Activated CD4-positive, CD25-positive, alpha-beta regulatory T cell treated with anti-CD3 and anti-CD28 coated beads, Interleukin-2, amount 50 U/mL, for 24 hours (primary cell): ENCODE data around the gene SUFU.
"Not testable (repeated sequence)": the region's sequence is repeated elsewhere in the genome, so short reads cannot be mapped to it uniquely, and the experiment has no call there.

Experiments
- ATAC-seq, 2 donors: fragments of 150-1000 bp; cut with Tn5 transposase; one replicate each; pipeline ENCODE4 v1.10.0; 2021; ENCODE audit warnings: mild to moderate bottlenecking in 1 of 2, moderate library complexity in 1 of 2

The SUFU gene

DNA sequence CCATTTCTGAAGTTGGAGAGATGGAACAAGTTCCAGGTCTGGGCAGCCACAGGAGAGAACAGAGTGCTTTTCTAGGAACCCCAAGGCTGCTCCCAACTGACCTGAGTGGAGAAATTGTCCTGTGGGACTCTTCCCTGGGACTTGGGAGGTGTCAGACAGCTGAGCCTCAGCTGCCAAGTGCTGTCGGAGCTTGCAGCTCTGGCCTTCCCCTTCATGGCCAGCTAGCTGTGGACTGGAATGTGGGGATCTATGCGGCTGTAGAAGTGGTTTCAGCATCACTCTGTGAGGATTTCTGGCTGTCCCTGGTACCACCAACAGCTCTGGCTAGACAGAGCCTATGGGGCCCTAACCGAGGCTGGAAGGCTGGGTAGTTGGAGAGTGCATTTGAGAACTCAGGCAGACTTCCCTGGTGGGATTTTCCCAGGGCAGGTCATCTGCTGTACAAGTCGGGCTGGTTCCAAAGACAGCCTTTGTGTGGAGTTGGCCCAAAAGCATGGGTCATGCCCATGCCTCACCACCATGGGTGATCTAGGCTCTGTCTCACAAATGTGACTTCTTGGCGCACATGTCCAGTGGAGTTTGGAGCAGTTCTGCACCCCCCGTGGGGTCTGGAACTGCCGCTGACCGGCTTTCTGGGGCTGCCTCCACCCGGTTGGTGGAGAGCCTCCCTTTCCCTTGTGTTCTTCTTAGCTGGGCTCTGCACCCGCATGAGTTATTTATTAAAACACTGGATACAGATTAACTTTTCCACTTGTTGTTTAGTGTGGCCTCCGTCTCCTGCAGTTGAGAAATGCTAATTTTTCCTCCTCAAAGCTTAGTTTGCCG, 10.9 kb downstream of the SUFU start:
- no peak for ATAC-seq

DNA sequence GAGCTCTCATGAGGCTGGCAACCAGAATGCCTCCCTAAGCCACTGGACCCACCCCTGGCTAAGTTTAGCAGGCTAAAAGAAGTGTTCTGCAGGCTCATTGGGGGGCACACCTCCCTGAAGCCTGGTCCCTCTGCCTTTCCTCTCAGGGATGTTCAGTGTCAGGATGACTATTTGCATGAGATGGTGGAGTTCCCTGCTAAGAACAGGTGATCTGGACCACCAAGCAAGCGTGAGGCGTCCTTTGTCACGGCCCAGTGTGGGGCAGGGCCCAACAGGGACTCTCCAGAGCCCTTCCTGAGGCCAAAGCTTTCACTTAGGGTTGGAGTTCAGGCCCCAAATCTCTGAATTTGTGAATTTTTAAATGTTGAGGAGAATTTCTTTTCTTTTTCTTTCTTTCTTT, 12.0 kb downstream of the SUFU start:
- no peak for ATAC-seq

DNA sequence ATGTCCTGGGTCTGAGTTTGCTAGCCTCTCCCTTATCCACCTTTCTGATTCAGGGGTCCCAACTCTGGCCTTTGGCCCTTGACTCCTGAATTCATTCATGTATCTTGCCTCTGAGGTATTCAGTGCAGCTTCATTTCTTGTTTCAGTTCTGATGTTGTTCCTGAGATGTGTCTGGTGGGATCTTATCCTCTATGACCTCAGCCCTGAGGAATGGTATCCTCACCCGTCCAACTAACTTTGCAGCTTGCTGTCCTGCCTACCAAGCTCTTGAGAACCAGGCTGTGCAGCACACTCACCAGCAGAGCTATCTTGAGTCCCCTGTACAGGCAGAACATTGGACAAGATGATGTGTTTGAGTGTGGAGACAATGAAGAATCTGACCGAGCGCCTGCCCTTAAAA, 13.8 kb downstream of the SUFU start:
- ATAC-seq: no peak

DNA sequence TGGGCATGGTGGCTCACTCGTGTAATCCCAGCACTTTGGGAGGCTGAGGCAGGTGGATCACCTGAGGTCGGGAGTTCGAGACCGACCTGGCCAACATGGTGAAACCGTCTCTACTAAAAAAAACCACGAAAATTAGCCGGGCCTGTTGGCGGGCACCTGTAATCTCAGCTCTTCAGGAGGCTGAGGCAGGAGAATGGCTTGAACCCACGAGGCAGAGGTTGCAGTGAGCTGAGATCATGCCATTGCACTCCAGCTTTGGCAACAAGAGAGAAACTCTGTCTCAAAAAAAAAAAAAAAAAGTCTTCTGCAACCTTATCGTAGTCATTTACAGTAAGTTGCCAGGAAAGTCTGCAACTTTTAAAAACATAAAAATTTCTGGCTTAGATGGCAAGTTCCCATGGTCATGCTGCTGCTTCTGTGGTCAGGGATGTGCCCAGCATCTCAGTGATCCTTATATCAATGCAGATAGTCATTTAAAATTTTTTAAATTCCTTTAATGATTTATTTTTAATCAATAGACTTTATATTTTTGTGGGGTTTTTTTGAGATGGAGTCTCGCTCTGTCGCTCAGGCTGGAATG, 15.6 kb downstream of the SUFU start:
- no peak for ATAC-seq

DNA sequence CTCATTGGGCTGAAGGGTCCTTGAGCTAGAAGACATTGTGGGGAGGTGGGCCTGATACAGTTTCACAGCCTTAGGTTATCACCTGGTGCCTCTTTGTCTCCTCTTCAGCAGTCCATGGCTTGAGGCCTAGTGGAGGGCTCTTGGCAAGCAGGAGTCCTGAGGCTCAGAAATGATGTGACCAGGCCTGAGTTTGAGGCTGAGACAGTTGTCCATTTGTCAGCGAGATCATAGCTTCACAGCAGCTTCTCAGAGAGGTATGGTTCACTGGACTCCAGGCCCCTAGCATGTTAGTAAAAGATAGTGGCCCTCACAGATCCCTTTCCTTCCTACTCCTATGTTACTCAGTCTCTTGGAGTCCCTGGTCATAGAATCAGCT, 19.1 kb downstream of the SUFU start:
- ATAC-seq: no peak

DNA sequence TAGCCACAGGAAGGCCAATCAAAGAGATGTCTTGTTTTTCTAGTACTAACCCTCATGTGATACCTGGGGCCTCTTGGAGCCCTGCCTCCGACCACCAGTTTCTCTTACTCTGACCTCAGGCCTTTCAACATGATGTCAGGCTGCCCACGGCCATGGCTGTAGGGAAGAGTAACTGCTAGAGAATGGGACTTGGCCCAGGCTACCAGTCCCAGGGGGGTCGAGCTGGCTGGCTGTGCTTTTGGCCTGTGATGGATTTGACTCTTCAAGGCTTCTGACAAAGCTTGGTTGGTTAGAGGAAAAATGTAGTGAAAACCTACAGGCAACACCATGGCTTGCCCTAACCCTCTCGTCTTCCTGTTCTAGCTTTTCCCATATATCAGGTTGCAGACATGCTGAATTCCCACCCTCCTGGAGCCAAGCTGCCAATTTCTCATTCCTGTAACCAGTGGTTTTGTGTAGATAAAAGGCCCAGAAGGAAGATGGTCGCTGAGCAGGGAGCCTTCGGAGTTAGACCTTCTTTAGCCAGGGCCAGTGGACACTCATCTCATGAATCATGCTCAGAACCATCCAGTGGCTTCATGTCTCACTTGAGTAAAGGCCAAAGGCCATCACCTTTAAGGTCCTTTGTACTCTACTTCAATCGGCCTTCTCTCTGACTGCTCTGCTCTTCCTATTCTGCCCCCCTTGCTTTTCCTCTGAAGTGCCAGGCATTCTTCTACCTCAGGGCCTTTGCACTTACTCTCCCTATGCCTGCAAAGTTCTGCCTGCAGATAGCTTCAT, 19.7 kb downstream of the SUFU start:
- ATAC-seq: no peak

DNA sequence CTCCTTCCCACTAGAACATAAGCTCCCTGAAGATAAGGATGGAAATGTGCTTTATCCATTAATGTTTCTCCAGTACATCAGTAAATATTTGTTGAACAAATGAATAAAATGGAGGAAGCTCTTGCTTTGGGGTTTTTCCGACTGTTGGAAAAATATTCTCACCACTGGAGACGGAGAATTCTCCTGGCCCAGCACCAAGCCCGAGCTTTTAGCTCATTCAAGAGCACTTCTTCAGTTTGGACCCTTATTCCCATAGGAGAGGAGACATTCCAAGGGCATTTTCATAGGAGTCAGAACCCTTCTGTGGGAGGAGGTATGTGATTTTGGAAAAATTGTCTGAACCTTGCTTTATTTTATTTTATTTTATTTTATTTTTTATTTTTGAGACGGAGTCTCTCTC, 21.0 kb downstream of the SUFU start:
- ATAC-seq: no peak

DNA sequence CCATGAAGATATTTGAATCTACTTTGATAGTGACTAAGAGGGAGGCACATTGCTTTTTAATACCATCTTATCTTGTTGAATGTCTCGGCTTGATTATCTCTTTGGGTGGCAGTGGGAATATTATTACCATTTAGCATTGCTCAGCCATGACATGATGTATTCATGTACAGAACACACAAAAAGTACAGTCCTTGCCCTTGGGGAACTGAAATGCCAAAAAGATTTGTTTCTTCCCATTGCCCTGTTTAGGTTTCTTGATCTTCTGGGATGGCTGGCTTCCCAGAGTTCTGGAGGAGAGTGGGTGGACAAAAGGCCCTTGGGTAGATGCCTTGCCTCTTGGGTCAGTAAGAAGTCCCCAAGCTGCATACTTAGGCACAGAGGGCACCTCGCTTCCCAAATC, 23.8 kb downstream of the SUFU start:
- ATAC-seq: no peak

DNA sequence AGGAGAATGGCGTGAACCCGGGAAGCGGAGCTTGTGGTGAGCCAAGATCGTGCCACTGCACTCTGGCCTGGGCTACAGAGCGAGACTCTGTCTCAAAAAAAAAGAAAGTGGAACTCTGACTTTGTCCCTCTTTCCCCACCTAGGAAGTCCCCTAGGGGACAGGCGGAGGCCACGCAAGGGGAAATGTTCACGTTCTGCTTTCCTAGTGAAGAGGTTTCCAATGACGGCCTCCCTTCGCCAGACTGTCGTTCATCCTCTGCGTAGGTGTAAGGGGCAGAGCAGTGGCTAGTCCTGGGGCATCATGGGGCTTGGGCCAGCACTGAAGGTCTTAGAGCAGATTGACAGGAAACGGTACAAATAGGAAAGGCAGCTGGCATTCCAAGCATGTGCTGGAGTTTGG, 30.6 kb downstream of the SUFU start:
- ATAC-seq: no peak

DNA sequence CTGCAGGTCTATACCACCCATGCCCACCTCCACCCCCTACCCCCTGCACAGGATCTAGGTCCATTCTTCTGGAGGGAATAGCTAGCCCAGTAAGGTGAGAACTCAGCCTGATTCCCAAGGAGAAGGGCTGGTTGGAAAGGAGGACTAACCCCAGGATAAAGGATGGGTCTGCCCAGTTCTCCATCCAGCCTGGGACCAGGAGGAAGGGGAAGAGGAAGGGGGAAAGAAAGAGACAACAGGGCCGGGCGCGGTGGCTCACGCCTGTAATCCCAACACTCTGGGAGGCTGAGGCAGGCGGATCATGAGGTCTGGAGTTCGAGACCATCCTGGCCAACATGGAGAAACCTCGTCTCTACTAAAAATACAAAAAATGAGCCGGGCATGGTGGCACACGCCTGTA, 31.2 kb downstream of the SUFU start:
- not testable (repeated sequence) for ATAC-seq

DNA sequence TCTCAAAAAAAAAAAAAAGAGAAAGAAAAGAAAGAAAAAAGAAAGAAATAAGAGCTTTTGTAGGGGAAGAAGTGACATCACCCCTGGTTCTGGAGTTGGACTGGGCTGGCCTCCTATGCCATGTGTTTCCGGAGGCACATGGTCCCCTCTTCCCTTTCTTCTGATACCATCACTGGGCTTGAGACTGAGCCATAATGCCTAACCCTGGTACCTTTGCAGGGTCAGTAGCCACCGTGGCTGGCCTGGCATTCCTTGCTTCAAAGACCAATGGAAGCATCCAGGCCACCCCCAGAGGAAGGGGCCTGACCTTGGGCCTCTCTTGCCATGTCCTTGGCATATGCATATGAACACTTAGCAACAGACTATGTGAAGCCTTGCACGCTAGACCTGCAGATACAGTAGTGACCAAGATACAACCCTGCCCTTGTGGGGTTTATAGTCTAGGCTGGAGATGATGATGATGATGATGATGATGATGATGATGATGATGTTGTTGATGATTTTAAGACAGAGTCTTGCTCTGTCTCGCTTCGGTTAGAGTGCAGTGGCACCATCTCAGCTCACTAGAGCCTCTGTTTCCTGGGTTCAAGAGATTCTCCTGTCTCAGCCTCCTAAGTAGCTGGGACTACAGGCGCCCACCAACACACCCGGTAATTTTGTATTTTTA, 31.8 kb downstream of the SUFU start:
- no peak for ATAC-seq

DNA sequence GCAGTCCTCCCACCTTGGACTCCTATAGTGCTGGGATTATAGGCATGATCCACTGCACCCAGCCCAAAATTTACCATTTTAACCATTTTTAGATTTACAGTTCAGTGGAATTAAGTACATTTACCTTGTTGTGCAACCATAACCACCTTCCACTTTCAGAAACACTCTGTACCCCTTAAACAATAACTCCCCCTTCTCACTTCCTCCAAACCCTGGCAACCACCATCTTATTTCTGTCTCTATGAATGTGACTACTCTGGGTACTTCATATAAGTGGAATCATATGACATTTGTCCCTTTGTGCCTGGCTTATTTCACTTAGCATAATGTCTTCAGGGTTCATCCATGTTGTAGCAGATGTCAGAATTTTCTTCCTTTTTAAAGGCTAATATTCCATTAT, 33.6 kb downstream of the SUFU start:
- no peak for ATAC-seq

DNA sequence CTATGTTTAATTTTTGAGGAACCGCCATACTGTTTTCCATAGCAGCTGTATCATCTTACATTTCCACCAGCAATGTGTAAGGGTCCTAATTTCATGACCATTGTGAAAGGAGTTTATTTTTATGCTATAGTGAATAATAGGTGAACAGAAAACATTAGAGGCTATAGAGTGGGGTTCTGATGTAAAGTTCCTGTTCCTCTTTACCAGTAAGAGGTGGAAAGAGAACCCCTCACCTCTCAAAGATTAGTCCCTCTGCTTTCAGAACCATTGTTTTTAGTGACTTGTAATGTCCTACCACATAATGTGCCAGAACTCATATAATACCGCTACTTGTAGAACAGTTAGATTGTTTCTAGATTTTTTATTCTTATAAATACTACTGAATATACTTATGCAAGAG, 34.2 kb downstream of the SUFU start:
- ATAC-seq: no peak

DNA sequence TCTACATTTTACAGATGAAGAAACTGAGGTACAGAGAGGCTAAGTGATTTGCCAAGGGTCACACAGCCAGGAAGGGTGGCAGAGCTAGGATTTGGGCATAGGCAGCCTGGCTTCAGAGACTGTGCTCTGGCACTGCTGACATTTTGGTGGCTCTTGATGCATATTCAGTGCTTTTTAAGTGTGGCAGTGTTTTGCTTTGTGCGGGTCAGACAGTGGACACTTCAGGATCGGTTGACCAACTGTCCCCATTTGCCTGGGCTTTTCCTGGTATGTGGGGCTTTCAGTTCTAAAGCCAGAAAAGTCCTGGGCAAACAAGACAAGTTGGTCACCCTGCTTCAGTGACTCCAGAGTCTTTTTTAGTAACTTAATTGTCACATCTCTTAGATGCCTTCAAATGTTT, 35.0 kb downstream of the SUFU start:
- no peak for ATAC-seq

DNA sequence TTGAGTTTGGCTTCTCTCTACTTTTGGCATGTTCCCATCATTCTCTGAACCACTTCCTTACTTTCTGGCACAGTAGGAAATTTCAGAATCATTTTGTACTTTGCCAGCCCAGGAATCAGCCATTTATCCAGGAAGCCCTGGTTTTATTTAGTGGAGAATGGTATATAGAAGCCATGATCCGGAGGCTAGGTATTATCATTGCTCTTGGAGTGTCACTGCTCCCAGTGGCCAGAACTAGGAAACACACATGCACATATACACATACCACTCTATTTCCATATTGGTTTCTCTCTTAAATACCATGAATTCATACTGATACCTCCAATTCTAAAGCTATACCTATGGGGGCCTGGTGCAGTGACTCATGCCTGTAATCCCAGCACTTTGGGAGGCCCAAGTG, 36.3 kb downstream of the SUFU start:
- peak in 1 of 2 donors; percentile 73 for ATAC-seq

DNA sequence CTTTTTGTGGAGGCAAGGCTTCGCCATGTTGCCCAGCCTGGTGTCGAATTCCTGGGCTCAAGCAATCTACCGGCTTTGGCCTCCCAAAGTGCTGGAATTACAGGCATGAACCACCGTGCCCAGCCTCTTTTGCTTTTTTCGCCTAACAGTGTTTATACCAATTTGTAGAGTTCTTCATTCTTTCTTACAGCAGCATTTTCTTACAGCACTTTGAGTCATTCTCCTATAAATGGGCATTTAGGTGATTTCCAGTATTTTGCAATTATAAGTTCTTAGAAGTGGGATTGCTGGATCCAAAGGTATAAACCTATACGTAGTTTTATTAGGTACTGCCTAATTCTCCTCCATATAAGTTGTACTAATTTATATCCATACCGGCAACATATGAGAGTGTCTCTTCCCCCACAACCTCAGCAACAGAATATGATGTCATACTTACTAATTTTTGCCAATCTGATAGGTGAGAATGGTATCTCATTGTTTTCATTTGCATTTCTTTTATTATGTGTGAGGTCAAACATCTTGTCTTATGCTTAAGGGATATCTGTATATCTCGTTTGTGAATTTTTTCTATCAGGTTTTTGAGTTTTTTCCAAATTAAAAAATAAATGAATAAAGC, 39.1 kb downstream of the SUFU start:
- peak; percentile 21 to 48 for ATAC-seq

DNA sequence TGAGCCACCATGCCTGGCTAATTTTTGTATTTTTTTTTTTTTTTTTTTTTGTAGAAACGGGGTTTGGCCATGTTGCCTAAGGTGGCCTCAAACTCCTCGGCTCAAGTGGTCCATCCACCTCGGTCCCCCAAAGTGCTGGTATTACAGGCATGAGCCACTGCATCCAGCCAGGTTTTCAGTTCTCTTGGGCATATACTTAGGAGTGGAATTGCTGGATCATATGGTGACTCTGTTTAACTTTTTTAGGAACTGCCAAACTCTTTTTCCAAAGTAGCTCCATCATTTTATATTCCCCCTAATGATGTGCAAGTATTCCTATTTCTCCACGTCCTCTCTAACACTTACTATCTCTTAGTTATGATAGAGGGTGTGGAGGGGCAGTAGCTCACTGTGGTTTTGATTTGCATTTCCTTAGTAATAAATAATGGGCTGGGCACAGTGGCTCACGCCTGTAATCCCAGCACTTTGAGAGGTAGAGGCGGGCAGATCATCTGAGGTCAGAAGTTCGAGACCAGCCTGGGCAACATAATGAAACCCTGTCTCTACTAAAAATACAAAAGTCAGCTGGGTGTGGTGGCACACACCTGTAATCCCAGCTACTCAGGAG, 41.6 kb downstream of the SUFU start:
- ATAC-seq: no peak

DNA sequence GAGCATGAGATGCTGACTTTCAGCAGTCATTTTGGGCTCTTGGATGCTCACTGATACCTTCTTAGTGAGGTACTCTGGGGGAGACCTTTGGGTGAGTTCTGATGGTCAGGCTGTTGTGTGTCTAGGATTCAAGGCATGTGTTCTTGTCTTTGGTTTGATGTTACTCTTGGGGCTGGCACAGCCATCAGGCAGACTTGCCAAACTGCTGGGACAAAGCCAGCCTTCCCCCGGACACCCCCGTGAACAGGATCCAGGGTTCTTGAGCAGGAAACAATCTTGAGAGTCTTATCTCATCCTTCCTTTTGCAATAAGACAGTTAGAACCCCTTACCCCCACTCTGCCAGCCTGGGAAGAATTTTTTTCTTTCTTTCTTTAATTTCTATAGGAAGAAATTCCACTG, 42.2 kb downstream of the SUFU start:
- no peak for ATAC-seq

DNA sequence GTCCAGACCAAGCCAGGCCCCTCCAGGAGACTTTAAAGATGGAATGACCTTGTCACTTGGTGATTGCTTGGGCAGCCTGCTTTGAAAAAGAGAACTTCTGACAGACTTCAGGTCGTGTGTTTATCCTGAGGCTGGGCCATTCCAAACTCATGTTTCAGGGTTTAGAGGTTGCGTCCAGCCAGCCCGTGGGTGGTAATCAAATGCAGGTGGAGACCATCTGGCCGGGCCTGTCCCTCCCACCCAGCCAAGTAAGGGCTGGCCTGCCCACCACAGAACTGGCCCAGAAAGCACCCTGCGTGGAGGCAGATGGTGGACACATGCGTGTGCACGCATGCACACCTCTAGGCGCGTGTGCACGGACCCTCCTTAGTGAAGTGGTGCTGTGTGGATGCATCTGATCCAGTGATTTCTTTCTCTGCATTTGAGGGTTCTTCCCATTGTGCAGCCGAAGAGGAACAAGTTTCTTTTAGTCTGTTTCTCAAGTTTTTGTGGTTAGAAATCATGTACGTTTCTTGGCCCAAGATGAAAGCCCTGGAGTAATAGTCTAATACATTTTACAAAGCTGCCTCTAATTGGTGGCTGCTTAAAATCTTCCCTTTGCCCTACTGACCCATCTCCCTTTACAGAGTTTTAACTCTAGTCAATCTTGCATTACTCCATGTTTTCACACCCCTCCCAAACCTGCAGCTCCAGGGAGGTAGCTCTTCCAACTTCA, 43.0 kb downstream of the SUFU start:
- ATAC-seq: no peak

DNA sequence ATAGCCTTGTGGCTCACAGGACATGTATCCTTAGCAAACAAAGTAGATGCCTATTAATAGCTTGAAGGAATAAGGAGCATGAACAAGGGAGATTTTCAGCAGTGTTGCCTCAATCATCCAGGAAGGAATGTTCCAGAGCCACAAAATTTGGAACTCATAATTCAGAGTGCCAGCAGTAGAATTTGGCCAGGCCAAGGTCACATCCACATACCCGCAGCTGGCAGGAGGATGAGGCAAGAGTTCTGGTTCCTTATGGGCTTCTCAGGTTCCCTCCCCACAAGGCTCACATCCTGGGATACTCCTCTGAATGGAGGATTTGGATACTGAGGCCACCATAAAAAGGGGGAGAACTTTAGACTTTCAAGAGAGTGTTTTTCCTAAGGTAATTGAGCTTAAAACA, 45.8 kb downstream of the SUFU start:
- ATAC-seq: no peak

DNA sequence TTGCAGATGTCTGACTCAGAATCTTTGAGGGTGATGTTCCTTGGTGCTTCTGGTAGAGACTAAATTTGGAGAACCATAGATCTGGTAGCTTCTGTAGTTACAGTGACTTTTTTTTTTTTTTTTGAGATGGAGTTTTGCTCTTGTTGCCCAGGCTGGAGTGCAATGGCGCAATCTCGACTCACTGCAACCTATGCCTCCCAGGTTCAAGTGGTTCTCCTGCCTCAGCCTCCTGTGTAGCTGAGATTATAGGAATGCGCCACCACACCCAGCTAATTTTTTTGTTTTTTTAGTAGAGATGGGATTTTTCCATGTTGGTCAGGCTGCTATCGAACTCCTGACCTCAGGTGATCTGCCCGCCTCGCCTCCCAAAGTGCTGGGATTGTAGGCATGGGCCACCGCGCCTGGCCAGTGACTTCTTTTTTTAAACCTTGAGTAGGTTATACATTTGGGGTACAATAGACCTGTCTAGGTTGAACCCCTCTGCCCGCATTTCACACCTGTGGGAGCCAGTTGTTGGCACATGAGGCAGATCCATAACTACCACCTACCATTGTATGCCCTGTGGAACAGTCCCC, 47.0 kb downstream of the SUFU start:
- ATAC-seq: no peak

DNA sequence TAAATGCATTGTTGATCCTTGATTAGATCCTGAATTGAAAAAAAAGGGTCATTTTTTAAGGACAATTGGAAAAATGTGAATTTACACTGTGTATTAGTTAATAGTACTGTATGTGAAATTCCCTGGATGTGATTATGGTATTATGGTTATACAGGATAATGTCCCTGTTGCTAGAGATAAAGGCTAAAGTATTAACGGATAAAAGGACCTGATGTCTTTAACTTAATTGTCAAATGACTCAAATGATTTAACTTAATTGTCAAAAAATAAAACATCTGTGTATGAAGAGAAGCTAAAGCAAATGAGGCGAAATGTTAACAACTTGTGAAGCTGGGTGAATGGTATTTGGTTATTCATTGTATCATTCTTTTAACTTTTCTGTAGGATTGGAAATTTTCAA, 48.8 kb downstream of the SUFU start:
- ATAC-seq: no peak
